Suppressor macrophage (primary cell): ENCODE data around the gene ALS2CL.

Experiments used
- DNase-seq, 4 experiments: peaks; one replicate each; pipeline ENCODE4 v3.0.0-alpha.2; 2020 to 2022

The ALS2CL gene

DNA sequence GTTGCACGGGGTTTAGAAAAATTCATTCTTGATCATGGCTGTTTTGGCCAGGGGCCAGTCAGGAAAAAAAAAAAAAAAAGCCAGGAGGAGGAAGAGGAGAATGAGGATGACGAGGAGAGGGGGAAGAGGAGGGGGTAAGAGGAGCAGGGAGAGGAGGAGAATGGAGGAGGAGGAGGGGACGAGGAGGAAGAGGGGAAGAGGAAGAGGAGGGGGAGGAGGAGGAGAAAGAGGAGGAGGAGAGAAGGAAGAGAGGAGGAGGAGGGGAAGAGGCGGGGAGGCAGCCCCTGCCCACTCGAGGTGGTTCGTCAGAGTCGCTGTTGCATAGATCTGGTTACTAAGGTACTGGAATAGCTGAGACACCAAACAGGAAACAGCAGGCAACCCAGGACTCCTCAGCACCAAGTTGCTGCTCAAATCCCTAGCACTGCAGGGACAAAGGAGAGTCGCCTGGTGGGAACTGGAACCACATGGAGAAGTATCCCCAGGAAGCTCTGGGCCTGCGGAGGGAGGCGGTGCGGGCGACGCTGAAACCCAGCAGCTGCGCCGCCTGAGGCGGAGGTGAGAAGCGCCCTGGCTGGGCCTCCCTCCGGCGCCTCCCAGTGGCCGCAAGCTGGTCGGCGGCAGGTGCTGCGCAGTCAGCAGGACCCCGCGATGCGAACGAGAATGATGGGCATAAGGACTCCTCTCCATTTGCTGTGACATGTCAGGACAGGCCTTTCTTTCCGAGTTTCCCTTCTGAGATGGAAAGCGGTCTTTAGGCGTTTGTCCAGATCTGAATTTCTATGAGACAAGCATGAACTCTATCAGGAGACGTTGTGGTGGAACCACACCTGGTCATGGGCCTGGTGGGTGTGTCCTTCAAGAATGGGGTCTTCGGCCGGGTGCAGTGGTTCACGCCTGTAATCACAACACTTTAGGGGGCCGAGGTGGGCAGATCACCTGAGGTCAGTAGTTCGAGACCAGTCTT is 63.6 kb downstream of the ALS2CL start:
- peak; percentile 75 to 90 (median 82) for DNase-seq

DNA sequence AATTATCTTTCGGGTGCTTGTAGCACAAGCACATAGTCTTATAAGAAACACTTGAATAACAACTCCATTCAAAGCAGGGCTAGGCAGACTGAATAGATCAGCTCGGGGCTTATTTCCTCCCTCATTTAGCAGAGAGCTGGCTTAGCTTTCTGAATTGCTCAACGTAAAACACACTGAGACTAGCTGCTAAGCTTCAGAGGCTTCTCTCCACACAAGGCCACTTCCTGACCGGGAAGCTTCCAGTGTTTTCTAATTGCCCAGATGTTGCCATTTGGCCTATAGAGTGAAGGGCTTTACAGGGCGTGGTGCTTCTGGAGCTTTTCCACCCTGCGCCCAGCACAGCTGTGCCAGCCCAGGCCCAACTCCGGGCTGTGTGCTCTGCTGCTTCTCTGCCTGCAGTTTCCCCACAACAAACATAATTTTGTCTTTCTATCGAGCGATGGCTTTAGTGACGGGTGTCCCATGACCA is 64.5 kb downstream of the ALS2CL start:
- DNase-seq: no peak

DNA sequence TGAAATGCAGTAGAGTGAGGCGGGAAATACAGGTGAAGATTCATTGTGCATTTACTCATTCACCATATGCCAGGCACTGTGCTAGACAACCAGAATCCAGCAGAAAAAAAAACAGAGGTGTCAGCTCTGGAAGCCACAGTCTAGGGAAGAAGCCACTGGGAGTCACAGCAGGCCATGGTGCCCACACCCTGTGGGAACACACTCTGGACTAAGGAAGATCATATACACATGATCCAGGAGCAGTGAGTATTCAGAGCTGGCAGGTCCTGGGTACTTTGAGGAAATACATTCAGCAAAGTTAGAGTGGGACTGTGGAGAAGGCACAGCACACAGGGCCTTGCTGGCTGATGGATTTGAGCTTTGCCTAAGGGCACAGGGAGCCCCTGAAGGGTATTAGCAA is 66.4 kb downstream of the ALS2CL start:
- DNase-seq: no peak

DNA sequence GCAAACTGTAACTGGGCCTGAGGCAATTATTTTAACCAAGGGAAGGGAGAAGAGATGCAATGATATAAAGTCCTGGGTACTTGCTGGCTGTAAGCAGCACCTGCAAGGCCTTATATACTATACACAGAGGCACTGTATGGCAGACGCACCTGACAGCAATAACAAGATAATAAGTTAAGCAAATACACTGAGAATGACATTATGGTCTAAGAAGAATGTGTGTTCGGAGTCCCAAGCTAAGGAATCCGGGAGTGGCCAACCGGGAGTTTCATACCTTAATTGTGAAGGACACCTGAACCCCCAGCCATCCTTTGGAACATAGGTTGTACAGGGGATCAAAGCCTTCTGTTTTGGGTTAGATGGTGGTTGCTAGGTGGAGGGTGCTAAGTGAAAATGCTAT is 67.4 kb downstream of the ALS2CL start:
- DNase-seq: no peak

DNA sequence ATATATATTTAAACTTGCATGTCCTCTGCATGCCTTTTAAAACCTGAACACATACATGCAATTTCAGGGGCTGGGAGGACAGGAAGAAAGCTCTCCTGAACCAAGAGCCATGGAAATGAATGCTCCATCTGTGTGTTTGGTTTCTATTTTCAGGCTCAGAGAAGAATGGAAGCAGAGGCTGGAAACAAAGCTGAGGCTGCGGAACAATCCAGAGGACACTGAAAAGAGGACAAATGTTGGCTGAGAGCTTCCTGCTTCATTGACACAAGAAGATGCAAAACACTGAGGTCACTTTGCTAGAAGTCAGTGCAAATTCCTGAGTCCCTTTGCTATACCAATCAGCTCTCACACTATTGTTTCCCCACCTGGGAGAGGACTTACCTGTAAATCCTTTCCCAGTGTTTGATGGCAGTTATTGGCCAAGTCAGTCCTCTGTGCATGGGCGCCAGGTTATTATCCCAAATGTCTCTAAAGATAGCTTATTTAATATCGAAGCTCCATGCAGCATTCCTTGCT is 68.4 kb downstream of the ALS2CL start:
- no peak for DNase-seq

DNA sequence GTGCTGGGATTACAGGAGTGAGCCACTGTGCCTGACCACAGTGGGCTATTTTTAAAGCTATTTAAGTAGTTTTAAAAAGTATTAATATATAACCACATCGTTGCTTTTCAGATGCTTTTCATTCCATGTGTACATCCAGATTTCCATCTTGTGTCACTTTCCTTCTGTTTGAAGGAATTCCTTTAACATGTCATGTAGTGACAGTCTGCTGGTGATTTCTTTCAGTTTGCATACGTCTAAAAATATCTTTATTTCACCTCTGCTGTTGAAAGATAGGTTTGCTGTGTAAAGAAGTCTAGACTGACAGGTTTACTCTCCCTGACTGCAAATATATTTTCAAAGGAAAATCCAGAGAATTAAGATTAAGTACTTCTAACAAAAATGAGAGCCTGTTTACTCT is 68.9 kb downstream of the ALS2CL start:
- DNase-seq: no peak

DNA sequence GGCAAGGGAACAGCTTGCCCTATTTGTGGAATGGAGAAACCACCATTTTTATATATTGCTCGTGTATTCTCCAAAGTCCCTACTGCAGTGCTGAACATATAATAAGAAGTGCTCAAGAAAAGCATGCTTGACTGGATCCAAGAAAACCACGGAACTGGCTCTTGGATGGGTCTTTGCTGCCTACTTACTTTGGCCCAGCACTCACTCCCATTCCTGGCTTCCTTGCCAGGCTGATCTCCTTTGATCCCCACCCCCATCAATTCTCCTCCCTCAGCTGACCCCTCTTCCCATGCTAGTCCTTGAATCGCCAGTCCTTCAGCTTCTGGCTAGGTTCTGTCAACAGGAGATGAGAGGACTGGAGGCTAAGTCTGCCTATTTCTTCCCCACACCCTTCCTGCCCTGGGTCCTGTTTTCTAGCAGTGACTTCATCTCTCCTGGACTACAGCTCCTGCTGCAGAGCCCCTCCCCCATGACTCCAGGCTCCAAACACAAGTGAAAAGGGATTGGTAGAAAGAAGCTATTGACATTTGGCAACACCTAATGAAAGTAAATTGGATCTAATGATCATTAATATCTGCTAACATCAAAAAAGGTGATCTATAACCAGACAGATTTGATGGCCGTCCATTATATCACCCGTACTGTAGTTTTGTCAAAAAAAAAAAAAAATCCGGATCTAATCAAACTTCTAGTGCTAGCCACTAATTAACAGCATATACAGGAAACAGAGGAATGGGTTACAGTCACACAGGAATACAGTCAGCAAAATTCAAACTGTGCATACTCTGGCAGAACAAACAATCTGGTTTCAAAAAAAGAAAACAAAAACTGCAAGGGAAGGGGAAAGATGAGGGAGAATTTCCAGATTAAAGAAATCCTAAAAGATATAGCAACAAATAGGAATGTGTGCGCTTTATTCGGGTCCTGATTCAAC is 73.4 kb downstream of the ALS2CL start:
- no peak for DNase-seq
